GM21717 (cell line): ENCODE data around the gene ZNF248.

Experiments used
- ATAC-seq: cut with Tn5 transposase; IDR thresholded peaks from one replicate; pipeline ENCODE4 v1.9.1; 2021; ENCODE audit warnings: mild to moderate bottlenecking, moderate library complexity; ENCODE audit not compliant: unreplicated experiment

The ZNF248 gene

DNA sequence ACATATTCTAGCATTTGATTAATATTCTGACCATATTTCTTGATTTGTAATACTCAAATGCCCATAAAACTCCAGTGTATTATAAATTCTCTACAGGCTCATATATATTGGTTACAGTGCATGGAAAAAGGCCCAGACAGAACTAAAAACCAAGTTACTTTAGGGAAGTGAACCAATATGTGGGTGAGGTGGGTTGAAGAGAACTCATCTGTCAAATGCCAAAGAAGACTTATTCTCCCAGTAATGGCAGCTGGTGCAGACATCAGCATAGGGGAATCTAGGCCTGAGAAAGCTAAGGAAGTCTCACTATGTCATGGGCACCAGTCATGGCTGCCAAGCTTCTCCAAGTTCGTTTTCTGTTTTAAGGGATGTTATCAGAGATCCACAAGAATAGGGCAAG, 30.6 kb downstream of the ZNF248 start:
- no peak for ATAC-seq

DNA sequence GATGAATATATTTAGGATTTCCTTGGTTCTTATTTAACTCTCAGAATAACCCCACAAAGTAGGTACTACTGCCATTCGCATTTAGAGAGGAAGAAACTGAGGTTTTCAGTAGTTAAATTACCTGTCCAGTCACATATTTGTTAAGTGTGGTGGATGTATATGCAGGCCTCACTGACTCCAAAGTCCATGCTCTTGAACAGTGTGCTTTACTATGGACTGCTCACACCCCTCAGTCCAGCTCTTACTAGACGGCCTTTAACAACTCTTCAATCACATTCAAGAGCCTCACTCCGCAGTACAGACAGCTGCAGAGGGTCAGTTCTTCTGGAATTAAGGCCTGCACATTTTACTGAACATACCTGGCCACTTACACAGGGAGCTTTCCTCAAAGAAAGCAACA, 36.2 kb downstream of the ZNF248 start:
- ATAC-seq, result no peak

DNA sequence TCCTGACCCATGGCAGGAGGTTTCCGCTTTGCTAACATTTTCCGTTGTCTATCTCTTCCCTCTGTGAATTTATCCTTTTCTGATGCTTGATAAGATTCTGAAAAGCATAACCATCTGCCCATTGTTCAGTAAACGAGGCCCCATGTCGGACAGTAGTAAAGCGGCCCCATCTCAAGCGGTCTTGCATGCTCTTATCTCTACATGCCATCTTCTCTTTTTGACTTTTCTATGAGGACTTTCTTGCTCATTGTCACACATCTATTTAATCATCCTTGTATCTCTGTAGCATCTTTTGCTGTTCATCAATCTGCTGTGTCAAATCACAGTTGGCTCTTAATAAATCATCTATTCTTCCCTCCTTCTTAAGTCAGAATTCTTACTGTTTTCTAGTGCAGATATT, 37.6 kb downstream of the ZNF248 start:
- no peak for ATAC-seq

DNA sequence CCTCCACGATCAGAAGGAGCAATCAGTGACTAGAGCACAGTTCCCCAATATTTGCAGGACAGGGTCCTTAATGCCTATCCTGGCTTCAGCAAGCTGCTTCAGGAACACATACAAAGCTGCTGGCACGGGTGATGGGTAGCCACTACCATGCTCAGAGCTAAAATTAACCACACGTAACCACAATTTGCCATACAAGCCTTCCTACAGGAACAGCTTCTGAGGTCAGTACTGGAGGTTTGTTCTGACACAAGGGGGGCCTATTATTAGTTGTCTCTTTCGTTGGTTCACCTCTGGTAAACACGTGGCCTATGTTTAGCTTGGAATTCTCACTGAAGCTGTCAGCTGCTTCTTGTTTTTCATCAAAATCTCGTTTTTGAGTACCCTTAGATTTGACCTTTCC, 41.1 kb downstream of the ZNF248 start:
- ATAC-seq, result no peak

DNA sequence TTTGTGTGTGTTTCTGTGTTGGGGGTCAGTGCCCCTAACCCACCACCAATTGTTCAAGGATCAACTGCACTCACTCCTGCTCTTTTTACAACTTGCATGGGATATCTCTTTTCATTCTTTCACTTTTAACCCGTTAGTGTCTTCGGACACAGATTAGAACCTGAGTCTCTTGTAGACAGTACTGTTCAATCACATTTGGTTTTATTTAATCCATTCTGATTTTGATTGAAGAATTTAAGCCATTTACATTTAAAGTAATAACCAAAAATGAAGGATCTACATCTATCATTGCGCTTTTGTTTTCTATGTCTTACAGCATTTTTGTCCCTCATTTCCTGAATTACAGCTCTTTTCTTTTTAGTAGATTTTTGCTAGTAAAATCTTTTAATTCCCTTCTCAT, 43.6 kb downstream of the ZNF248 start:
- no peak for ATAC-seq

DNA sequence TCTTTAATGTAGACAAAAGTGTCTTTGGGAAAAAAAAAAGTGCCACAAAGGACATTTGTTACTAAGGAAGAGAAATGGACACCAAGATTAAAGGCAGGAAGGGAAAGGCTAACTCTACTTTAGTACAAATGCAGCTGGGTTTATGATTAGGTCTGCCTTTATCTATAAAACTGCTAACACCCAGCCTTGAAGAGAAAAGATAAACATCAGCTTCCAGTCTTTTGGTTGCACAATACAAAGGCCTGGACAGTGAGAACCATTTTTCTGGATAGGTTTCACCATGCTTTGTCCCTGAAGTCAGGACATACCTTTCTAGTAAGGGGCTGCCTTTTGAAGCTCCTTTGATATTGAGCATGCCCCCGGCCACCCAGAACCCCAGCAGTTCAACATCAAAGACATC, 45.1 kb downstream of the ZNF248 start:
- ATAC-seq, result no peak

DNA sequence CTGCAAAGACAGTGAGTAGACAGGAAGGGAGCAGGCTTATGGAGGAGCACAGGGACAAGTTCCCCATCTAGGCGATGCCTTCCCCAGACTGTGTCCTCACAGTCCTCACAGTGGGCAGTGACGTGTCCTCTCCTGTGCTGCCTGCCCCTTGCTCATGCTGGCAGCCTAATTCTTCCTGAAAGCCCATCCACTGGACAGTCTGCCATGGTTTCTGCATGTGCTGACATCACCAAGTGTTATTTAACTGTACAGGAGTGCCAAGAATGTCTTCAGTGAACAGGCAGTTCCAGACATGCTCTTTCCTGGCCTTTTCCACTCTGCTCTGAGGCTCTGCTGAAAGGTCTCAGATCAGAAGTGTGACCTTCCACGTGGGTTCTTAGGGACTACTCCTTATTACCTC, 54.1 kb downstream of the ZNF248 start:
- no peak for ATAC-seq

DNA sequence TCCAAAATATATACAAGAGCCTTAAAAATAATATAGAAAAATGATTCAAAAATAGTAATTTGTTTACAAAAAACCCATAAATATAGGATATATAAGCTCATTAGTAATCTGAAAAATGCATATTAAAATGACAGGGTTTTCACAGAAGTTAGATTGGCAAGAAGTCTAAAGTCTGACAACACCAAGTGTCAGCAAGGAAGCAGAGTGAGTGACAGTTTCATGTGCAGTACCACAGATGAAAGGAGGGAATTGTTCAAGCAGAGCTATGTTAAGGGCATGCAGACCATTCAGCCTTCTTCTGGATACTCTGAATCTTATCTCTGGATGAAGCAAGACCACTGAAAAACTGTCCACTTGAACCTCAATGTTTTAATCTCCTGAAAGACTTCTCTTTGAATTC, 55.9 kb downstream of the ZNF248 start:
- ATAC-seq, result no peak

DNA sequence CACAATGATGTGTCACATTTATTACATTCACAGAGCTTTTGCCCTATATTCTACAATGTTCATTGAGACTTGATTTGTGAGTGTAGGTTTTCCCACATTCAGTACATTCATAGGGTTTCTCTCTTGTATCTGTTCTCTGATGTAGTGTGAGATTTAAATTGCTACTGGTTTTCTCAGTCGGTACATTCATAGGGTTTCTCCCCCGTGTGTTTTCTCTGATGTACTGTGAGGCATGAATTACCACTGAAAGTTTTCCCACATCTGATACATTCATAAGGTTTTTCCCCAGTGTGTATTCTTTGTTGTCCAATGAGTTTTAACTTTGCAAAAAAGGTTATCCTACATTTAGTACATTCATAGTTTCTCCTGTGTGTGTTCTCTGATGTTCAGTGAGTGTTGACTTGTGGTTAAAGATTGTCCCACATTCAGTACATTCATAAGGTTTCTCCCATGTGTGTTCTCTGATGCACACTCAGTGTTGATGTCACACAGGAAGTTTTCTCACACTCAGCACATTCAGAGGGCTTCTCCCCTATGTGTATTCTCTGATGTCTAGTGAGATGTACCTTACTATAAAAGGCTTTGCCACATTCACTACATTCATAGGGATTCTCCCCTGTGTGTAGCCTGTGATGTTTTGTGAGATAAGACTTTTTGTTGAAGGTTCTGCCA, 63.0 kb downstream of the ZNF248 start:
- ATAC-seq, result no peak

DNA sequence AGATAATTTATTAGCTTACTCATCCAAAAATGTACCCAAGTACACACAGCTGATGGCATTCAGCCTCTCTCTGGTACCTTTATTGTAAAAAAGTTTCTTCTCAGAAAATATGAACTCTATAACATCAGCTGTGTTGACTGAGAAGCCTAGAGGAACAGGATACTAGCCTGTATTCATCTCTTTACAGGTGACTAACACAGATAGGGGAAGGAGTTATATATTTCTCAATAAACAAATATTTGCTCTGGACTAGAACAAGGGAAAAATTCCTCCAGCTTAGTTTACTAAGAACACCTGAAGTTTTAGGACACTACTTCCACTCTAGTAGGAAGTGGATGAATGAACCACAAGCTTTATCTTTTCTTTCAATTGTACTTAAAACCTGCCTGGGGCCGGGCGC, 67.8 kb downstream of the ZNF248 start:
- ATAC-seq, result no peak

DNA sequence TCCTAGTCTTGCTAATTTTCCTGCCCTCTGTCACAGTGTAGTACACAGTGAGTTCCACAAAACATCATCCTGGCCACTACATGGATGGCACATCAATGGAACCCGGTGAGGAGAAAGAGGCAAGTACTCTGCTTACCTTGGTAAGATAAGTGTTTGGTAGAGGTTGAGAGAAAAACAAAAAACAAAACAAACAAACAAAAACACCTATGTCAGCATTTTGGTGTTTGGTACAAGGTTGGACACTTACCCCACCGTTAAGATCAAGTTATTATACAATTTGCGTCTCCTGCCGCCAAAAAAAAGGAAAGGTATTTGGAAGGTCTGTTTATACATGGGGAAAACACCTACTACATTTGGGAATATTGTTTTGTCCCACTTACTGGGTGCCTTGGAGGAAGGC, 72.7 kb downstream of the ZNF248 start:
- no peak for ATAC-seq

DNA sequence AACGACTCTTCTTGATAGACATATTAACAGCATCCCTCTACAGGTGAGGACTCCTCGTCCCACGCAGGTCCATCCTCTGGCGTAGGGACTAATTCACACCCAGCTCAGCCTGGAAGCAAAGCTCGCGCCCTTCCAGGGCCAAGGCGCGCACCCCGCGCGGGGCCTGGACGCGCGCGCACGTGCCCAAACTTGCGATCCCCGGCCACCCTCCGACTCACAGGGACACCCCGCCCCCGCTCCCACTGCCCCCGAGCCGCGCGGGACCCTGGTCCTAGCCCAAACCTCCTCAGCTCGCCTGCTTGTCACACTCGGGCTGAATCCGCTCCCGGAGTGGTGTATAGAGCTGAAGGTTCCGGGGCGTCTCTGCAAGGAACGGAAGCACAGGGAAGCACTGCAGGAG, 76.9 kb downstream of the ZNF248 start:
- no peak for ATAC-seq

DNA sequence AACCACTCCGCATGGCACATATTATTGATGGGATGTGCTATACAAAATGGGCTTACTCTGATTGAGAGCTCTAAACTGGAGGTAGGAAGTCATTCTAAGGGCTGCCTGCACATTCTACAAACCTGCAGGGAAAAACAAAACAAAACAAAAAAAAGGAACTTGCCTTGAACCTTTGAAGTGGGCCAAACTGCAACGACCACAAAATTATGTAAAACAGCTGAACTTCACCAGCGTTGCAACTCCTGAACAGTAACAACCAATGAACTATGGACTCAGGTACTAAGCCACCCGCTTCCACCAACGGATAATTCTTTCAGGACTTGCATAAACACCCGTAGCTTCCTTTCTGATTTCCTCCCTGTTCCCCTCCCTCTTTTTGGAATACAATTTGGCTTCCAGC, 80.4 kb downstream of the ZNF248 start:
- ATAC-seq, result no peak

DNA sequence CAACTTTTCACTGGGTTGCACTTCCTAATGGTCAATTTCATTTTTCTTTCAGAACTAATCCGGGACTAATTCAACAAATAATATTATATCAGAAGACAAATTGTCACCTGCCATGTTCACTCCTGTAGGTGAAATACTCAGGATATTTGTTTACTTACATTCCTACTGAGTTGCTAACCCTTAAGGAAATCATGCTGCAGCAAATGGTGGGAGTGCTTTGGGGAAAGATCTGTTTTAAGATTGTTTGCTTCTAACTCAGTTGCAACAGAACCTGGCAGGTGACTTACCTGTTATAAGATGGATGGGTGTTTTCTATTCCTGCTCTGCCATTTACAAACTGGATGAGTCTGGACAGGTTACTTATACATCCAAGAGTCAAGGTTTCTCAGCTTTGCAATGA, 81.8 kb downstream of the ZNF248 start:
- ATAC-seq, result no peak

DNA sequence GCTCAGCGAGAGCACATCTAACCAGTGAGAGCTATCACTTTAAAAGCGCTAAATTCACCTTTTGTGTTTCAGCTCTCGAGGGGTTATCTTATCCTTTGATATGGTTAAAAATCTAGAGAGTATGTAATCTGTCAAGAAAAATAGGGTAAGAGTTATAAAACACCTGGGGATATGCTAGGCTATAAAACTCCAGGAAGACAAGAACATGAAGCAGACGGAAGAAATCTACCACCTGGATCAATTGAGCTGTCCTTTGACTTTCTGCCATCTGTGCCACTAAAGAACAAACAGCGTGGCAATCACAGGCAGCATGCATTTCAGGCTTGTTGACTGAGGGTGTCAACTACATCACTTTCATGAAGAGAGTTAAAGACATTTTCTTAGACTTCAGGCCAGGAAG, 83.1 kb downstream of the ZNF248 start:
- no peak for ATAC-seq

DNA sequence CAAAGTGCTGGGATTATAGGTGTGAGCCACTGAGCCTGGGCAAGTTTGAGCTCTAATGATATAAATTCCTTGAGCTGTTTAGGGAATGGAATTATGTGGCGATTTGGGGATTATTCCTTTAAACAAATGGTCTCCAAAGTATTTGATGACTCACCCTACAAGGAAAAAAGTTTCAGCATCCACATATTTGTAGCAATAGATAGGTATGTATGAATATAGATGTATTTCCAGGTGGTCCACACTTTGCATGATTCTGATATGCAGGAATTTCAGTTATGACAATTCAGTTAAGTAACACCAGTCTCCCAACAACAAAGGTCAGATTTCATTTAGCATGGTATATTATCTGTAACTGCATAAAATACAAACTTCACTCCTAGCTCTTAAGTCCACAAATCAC, 92.2 kb downstream of the ZNF248 start:
- no peak for ATAC-seq

DNA sequence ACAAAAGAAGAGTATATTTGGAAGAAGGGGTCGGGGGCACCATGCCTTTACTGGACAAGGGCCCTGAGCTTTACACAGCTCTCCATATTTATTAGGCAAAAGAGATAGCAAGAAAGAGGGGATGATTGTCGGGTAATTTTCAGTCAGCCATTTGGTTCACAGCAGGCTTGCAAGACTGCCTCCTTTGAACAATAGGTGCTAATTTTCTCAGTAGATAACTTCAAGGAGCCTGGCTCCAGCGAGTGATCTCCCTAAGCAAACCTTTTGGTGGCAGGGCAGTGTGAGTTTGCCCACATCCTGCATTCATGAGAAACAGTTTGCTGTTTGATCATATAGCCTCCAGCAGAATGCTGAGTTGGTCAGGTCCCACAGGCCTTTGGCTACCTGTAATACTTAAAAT, 94.3 kb downstream of the ZNF248 start:
- no peak for ATAC-seq

DNA sequence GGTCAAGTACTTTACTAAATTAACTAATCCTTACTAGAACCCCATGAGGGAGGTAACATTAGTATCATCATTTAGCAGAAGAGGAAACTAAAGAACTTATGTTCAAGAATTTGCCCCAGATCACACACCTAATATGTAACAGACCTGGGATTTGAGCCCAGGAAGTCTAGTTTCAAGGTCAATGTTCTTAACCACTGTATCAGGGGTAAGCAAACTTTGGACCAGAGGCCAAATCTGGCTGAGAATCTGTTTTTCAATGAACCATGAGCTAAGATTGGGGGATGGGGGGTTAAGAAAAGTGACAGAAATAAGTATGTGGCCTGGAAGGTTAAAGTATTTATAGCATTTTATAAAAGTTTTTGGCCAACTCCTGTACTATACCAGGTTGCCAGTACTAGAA, 95.1 kb downstream of the ZNF248 start:
- no peak for ATAC-seq

DNA sequence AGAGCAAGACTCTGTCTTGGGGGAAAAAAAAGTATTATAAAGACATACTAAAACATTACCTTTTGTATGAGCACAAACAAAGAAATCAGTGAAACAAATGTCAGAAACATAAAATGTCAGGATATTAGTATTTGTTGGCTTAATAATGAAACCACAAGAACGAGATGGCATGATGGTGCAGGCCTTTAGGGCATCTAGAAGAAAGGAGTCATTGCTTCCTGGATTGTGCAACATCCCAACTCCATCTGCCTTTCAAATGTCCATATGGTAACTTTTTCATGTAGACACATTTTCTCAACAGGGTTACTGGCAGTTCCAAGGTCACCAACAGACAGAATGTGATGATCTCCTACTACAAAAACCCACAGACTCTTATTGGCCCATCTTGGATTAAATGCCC, 96.6 kb downstream of the ZNF248 start:
- ATAC-seq, result no peak

DNA sequence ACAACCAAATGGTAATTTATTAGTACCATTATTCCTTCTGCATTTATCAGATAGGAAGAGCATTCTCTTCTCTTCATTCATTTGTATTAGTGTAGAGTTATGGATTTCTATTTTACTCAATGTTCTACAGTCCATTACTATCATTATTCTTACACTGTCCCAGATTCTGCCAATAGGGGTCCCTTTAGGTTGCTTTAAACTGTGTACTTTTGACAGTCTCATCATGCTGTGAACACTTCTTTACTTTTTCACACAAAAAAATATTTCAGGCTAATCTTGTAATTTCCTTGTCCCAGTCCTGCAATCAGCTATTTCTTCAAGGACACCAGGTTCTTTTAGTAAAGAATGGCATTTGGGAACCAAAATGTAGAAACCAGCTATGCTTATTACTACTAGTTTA, 99.3 kb downstream of the ZNF248 start:
- ATAC-seq, result no peak

DNA sequence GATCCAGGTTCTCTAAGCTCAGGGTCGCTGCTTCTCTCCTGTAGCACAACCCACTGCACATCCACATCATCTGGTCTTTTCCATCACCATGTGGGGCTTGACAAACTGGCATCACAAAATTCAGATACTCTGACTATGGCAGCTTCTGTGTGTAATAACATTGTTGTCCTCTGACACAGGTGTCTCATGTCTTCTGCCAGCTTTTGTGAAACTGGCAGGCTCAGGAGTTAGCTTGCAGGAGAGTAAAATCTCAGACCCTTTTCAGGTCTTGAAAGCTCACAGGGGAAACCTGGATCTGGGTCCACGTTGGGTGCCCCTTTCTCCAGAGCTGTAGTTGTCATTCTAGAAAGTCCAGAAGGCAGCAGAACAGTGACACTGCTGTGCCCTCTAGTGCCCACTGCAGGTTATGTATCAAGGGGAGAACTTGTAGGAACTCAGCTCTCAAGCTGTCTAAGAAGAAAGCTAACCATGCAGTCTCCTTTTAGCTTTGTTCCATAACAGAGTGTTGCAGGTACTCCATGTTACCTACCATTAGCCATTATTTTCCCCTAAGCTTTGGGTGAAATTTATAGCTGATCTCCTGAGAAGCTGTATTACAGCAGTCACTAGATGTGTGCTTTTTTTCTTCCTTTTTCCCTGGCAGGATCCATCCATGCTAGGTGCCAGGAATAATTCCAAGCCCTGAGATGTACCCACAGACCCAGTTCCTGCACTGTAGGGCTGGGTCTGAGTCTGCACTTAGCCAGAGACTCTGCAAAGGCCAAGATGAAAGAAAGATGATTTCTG, 102.7 kb downstream of the ZNF248 start:
- ATAC-seq, result no peak

DNA sequence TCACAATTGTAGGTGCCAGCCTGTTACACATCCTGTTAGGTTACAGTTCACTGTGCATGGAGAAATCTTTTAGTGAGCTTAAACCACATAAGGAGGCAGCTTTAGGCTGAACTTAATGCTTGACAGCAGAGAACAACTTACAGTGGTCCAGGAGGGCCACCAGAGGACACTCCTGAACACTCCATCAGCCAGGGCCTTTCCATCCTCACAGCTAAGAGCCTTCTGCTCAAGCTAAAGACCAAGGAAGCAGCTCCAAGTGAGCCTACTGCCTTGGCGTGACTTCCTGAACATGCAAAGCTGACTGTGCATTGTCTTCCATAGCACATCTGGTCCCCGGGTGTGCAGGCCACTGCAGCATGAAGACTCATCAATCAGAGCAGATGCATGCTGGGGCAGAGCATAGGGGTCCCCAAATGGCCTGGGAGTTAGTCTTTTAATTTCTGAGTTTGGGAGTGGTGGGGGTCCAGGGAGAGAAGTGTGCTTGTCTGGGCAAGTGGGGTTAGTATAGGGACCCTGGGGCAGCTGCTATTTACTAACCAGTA, 105.0 kb downstream of the ZNF248 start:
- ATAC-seq, result no peak

DNA sequence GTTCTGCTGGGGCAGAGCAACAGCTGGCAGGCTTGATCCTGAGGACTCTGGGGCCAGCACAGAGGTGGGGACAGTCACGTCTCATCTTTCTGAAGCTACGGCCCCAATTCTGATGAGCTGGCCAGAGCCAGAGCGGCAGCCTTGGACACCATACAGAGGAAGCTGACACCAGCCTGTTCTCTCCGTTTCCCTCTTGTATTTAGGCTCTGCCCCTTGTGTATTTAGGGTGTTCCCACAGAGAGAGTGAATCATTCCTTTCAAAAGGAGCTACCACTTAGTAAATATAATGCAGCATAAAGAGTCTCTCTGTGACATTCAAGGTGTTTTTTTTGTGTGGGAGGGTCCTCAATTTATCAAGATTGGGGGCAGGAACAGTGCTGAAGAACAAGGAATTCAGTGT, 109.2 kb downstream of the ZNF248 start:
- ATAC-seq, result no peak
